Epithelial cell of proximal tubule (primary cell): ENCODE measurements around the gene TRIM38. TPM values are rescaled to one million over a fixed set of nuclear protein-coding genes. Genes with fewer than 3 reads are reported as not detected.
"Not testable (repeated sequence)": the region's sequence is repeated elsewhere in the genome, so short reads cannot be mapped to it uniquely, and the experiment has no call there.

Source experiments
- DNase-seq: peaks from one replicate; pipeline ENCODE4 v3.0.0-alpha.2; 2011; ENCODE audit warnings: low read depth
- H3K4me3 ChIP-seq: 2 replicates; pipeline ENCODE4 v1.5.1; 2011; ENCODE audit warnings: low read depth, mild to moderate bottlenecking, low read length
- total RNA-seq: library from RNA; depleted of rRNA; stranded (reverse); fragments of >200 nt; gene quantifications from 2 replicates; pipeline ENCODE4 v1.2.3, GENCODE V29; 2015
- TF ChIP-seq, protein P1 (sequence below): conservative IDR thresholded peaks from 2 replicates; pipeline ENCODE4 v1.5.1; 2012; ENCODE audit warnings: low read depth, mild to moderate bottlenecking, low read length

The TRIM38 gene
- total RNA-seq, 1 donor from 2014 or later, result 4.2 TPM

DNA sequence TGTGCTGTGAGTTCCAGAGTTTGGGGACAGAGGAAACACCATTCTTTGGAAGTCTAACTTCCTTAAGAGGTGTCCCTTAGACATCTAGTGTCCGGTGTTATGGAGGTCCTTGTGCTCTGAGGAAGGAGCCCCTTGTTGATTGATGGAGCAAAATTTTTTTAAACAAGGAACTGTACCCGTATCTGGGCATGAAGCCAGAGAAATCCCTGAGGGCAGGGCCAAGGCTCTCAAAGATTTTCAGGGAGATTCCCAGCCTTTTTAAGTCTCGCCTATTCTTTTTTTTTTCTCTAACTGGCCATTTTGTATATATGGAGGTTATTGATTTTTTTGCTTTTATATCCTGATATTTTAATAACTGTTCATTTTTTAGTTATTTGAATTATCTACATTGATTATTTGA, 45.9 kb downstream of the TRIM38 start:
- no peak overlapping the region for H3K4me3 ChIP-seq
- TF ChIP-seq, protein P1, sequence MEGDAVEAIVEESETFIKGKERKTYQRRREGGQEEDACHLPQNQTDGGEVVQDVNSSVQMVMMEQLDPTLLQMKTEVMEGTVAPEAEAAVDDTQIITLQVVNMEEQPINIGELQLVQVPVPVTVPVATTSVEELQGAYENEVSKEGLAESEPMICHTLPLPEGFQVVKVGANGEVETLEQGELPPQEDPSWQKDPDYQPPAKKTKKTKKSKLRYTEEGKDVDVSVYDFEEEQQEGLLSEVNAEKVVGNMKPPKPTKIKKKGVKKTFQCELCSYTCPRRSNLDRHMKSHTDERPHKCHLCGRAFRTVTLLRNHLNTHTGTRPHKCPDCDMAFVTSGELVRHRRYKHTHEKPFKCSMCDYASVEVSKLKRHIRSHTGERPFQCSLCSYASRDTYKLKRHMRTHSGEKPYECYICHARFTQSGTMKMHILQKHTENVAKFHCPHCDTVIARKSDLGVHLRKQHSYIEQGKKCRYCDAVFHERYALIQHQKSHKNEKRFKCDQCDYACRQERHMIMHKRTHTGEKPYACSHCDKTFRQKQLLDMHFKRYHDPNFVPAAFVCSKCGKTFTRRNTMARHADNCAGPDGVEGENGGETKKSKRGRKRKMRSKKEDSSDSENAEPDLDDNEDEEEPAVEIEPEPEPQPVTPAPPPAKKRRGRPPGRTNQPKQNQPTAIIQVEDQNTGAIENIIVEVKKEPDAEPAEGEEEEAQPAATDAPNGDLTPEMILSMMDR, result no peak
- no peak for DNase-seq

DNA sequence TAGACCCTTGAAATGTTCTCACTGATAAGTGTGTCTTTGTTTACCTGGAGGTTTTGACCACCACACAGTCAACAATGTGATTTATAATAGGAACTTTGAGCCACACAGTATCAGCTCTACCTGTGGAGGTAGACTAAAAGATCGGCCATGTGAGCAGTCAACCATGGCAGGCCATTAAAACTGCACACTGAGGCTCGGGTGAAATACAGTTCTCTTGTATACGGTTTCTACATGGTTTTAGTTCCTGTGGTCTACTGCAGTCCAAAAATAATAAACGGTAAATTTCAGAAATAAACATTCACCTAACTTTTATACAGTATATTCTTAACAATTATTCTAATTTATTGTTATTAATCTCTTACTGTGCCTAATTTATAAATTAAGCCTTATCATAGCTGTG, 47.2 kb downstream of the TRIM38 start:
- H3K4me3 ChIP-seq, result no peak overlapping the region
- DNase-seq, result no peak
- TF ChIP-seq, protein P1, result no peak

DNA sequence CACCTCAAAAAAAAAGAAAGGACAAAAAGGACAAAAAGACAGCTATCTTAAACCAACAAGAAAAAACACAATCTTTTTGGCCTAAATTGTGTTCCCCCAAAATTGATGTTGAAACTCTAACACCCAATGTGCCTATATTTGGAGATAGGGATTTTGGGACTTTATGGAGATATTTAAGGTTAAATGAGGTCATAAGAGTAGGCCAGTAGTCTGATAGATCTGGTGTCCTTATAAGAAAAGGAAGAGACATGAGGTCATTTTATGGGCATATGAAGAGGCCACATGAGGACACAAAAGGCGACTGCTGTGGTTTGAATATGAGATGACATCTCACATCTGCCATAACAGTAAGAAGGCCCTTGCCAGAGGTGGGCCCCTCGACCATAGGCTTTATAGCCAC, 49.5 kb downstream of the TRIM38 start:
- no peak for DNase-seq
- TF ChIP-seq, protein P1, result no peak

DNA sequence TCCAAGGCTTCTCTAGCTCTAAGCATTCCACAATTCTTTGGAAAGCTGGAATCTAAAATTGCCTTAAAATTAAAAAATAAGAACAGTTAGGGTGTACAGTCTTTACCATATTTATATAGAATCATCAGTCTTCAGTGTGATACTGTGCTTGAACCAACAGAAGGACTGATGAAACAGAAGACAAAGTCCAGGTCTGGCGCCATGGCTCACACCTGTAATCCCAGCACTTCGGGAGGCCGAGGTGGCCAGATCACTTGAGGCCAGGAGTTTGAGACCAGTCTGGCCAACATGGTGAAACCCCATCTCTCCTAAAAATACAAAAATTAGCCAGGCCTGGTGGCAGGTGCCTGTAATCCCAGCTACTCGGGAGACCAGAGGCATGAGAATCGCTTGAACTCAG, 51.8 kb downstream of the TRIM38 start:
- DNase-seq, H3K4me3 ChIP-seq: not testable (repeated sequence)

More for the DNA sequence above, 49.5 kb downstream of the TRIM38 start:
- no peak overlapping the region for H3K4me3 ChIP-seq

DNA sequence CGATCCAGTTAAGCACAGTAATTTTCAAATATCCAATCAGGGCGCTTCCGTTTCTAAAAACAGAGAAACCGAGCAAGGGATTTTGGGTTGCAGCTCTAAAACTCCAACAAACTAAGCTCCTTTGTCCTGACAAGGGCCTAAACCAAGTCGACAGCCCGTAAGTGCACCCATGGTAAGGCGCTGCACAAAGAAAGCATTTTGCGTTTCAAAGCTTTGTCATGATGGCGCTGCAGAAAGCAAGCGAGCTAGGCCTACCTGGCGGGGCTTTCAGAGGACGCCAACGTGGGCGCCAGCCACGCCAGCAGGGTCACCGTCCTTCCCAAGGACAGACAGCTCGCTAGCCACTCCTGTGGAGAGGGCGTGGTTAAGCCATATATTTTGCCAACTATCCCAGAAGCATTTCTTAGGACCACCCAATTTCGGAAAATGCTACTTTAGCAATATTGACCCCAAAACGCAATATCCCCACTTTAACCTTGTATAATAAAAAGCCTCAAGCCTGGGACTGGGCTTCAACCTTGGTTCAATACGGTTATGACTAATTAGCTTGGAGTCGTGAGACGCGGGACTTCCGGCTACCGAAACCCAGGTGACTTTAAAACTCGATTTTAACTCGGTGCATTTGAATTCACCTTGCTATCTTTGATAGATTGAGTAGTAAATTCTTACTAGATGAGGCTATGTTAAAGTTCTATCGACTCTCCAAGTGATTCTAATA, 53.8 kb downstream of the TRIM38 start:
- DNase-seq, result no peak
- H3K4me3 ChIP-seq, result peak overlapping the region; percentile 51
- TF ChIP-seq, protein P1, result no peak

DNA sequence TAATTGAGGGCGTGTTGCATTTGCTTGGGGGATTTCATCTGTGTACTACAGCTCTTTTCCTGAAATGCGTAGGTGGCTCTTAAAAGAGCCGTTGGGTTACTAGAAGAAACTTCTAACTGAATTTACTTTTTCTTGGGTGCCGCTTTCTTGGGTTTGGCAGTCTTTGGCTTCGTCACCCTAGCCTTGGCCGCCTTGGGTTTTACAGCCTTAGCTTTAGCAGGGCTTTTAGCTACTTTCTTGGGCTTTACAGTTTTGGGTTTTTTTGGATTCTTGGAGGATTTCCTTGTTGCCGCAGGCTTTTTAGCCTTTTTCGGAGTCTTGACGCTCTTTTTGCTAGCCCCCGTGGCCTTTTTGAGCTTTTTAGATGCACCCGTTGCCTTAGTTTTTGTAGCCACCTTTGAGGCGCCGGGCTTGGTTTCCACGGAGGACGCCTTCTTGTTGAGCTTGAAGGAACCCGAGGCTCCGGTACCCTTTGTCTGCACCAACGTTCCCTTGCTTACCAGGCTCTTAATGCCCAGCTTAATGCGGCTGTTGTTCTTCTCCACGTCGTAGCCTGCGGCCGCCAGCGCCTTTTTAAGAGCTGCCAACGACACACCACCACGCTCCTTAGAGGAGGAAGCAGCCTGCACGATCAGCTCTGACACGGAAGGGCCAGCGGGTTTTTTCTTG, 54.5 kb downstream of the TRIM38 start:
- DNase-seq, result no peak
- H3K4me3 ChIP-seq, result peak overlapping the region; percentile 51
- TF ChIP-seq, protein P1, result no peak

DNA sequence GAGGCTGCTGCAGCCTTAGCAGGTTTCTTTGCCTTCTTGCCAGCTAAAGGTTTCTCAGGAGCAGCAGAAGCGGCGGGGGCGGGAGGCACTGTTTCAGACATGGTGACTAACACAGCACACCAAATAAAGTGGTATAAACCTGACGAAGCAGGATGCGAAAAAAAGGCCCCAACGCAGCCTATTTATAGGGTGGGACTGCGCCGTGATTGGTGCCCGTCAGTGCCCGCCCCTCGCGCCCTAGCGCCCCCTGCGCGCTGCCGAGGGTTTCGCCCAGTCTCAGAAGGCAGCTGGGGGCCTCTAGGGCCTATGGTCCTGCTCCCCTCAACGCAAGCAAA, 55.0 kb downstream of the TRIM38 start:
- DNase-seq, result peak; percentile 44
- TF ChIP-seq, protein P1, result peak; percentile 46
- H3K4me3 ChIP-seq, result peak overlapping the region; percentile 51
